Uterus (tissue), 4 donors: ENCODE results near the gene ZNF326. TPM values are rescaled to one million over a fixed set of nuclear protein-coding genes. Genes with fewer than 3 reads are reported as not detected.
"Not testable (repeated sequence)": the region's sequence is repeated elsewhere in the genome, so short reads cannot be mapped to it uniquely, and the experiment has no call there.

Experiments used
- DNase-seq, 2 donors: peaks; one replicate each; pipeline ENCODE4 v3.0.0-alpha.2; 2019 to 2020
- H3K27ac ChIP-seq, 2 donors: fragments of 200-600 bp; sonication (generic); 1 replicate in 1 of 2; 2 replicates in 1 of 2; pipeline ENCODE4 v1.5.1; 2016 to 2018
- H3K27me3 ChIP-seq, 2 donors: fragments of 200-600 bp; sonication (generic); one replicate each; pipeline ENCODE4 v1.5.1; 2018 to 2019; ENCODE audit warnings: control low read depth in 1 of 2
- H3K36me3 ChIP-seq, 2 donors: fragments of 200-600 bp; sonication (generic); one replicate each; pipeline ENCODE4 v1.5.1; 2019; ENCODE audit warnings: control low read depth in 1 of 2
- H3K4me1 ChIP-seq, 2 donors: fragments of 200-600 bp; sonication (generic); one replicate each; pipeline ENCODE4 v1.5.1; 2018 to 2019; ENCODE audit warnings: control low read depth in 1 of 2
- H3K4me3 ChIP-seq, 2 donors: fragments of 200-600 bp; sonication (generic); 1 replicate in 1 of 2; 2 replicates in 1 of 2; pipeline ENCODE4 v1.5.1; 2018 to 2019; ENCODE audit warnings: mild to moderate bottlenecking in 1 of 2
- H3K9me3 ChIP-seq, 2 donors: fragments of 200-600 bp; sonication (generic); one replicate each; pipeline ENCODE4 v1.5.1; 2019; ENCODE audit warnings: control low read depth in 1 of 2
- CTCF ChIP-seq, 4 experiments: fragments of 200-600 bp in 2 of 4; fragments of 450-650 bp in 2 of 4; sonication (generic) in 2 of 4; IDR thresholded peaks; one replicate each; pipeline ENCODE4 v1.5.1; 2016 to 2019; ENCODE audit warnings: antibody characterized with exemption in 4 of 4, mild to moderate bottlenecking in 2 of 4, moderate library complexity in 1 of 4
- POLR2A ChIP-seq, 2 donors: fragments of 450-650 bp; IDR thresholded peaks; one replicate each; pipeline ENCODE4 v1.6.1; 2016; ENCODE audit warnings: antibody characterized with exemption in 2 of 2, mild to moderate bottlenecking in 1 of 2, moderate library complexity in 1 of 2
- intact Hi-C: fragments of 100-400 bp; cut with DNase I; formaldehyde crosslinking; loops from one replicate; pipeline ENCODE4 v1.15.1; 2023; ENCODE audit warnings: low total_unique reads
- total RNA-seq, 4 donors: library from RNA; depleted of rRNA in 3 of 4; stranded (reverse); fragments of >200 nt in 3 of 4; gene quantifications; one replicate each; pipeline versions ENCODE4 v1.1.0 to v1.2.4, GENCODE V29; 2014 to 2023
- donor health status: DM: yes; HTN: yes; CAD: no.

Gene ZNF326
- total RNA-seq, 4 donors from 2014 or later = 6.7 to 43.3 (median 24.1) TPM

DNA sequence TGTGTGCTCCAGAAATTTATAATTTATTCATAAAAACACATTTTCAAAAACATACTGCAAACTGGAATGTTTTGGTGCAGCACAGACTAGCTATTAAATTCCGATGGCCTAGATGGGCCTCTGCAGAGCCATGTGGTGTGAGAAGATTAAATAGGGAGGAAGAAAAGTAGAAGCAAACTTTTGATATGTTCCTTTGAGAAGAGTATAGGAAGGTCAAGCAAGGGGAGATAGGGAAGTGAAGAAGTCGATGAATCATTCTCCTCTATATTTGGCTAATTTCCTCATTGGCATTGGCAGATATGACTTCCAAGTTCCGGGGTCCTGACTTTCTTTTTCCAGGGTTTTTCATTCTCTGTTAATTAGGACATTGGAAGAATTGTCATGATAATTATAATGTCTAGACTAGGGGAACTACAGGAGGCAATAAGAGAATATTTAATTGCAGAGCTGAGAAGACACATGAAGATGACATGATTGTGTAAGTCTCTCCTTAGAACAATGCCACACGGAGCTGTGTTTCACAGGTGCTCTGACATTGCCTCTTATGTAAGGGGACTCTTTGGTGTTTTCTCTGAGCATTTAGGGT lies 19.3 kb upstream of the ZNF326 start:
- TF ChIP-seq CTCF (IDR thresholded peaks at IDR 0.05) (no peak), POLR2A (IDR thresholded peaks at IDR 0.05) (no peak)
- no peaks in the 10 kb centered on the region for H3K36me3 ChIP-seq
- H3K9me3 ChIP-seq = no peaks in the 10 kb centered on the region
- no peak for DNase-seq
- no peaks in the 10 kb centered on the region for H3K4me1 ChIP-seq
- H3K27me3 ChIP-seq = no peaks in the 10 kb centered on the region
- intact Hi-C loops = no loop called here
- H3K4me3 ChIP-seq = no peak overlapping the region
- no peak overlapping the region for H3K27ac ChIP-seq

GRCh38 chr1:89978755-89979154 lies 16.2 kb upstream of the ZNF326 start:
- intact Hi-C loops = no loop called here
- H3K27me3 ChIP-seq = no peaks in the 10 kb centered on the region
- H3K9me3 ChIP-seq = no peaks in the 10 kb centered on the region
- H3K4me1 ChIP-seq = no peaks in the 10 kb centered on the region
- TF ChIP-seq POLR2A (IDR thresholded peaks at IDR 0.05) (no peak), CTCF (IDR thresholded peaks at IDR 0.05) (no peak)
- H3K27ac ChIP-seq = no peak overlapping the region
- no peak overlapping the region for H3K4me3 ChIP-seq
- DNase-seq = no peak
- no peaks in the 10 kb centered on the region for H3K36me3 ChIP-seq

GRCh38 chr1:89980605-89981004 lies 14.3 kb upstream of the ZNF326 start:
- H3K27me3 ChIP-seq = no peaks in the 10 kb centered on the region
- H3K4me1 ChIP-seq = no peaks in the 10 kb centered on the region
- DNase-seq = no peak
- no peaks in the 10 kb centered on the region for H3K9me3 ChIP-seq
- H3K27ac ChIP-seq = no peak overlapping the region
- TF ChIP-seq POLR2A (IDR thresholded peaks at IDR 0.05) (no peak), CTCF (IDR thresholded peaks at IDR 0.05) (no peak)
- intact Hi-C loops = no loop called here
- no peaks in the 10 kb centered on the region for H3K36me3 ChIP-seq
- no peak overlapping the region for H3K4me3 ChIP-seq

GRCh38 chr1:89982846-89983245 lies 12.1 kb upstream of the ZNF326 start:
- intact Hi-C loops, H3K4me1 ChIP-seq, H3K9me3 ChIP-seq: not testable (repeated sequence)

GRCh38 chr1:89984564-89985116 lies 10.3 kb upstream of the ZNF326 start:
- H3K27me3 ChIP-seq, H3K27ac ChIP-seq, intact Hi-C loops, H3K36me3 ChIP-seq, H3K4me3 ChIP-seq, H3K4me1 ChIP-seq, H3K9me3 ChIP-seq, DNase-seq: not testable (repeated sequence)

More at GRCh38 chr1:89982846-89983245, 12.1 kb upstream of the ZNF326 start:
- H3K27me3 ChIP-seq, H3K4me3 ChIP-seq, DNase-seq, H3K36me3 ChIP-seq, H3K27ac ChIP-seq: not testable (repeated sequence)

- H3K27me3 ChIP-seq = no peaks in the 10 kb centered on the region
- H3K36me3 ChIP-seq = no peaks in the 10 kb centered on the region
- H3K4me3 ChIP-seq = no peak overlapping the region
- intact Hi-C loops = no loop called here
- H3K9me3 ChIP-seq = no peaks in the 10 kb centered on the region
- H3K4me1 ChIP-seq = no peaks in the 10 kb centered on the region
- no peak overlapping the region for H3K27ac ChIP-seq
- no peak for TF ChIP-seq CTCF (IDR thresholded peaks at IDR 0.05)
- no peak for TF ChIP-seq POLR2A (IDR thresholded peaks at IDR 0.05)
- DNase-seq = no peak
These were observed 8.9 kb upstream of the ZNF326 start for GRCh38 chr1:89986020-89986419.
